HepG2 (cell line): Measurements from ENCODE around the gene RASL12. TPM values are rescaled to one million over a fixed set of nuclear protein-coding genes. Genes with fewer than 3 reads are reported as not detected.

Experiments used
- ASH2L ChIP-seq: fragments of 300-600, 200-600 bp; sonication (generic); IDR thresholded peaks from 2 replicates; pipeline ENCODE4 v1.7.0; 2017; ENCODE audit warnings: low read depth, mild to moderate bottlenecking, moderate library complexity, mixed read lengths, low read length; ENCODE audit not compliant: insufficient read length
- CBFB ChIP-seq: sonication (generic); formaldehyde crosslinking; IDR thresholded peaks from 2 replicates; pipeline ENCODE4 v1.4.0; 2020; ENCODE audit warnings: missing genetic modification reagents
- KDM4B ChIP-seq: sonication (generic); formaldehyde crosslinking; IDR thresholded peaks from 2 replicates; pipeline ENCODE4 v1.4.0; 2020; ENCODE audit warnings: missing genetic modification reagents
- NFE2L1 ChIP-seq: sonication (generic); formaldehyde crosslinking; IDR thresholded peaks from 2 replicates; pipeline ENCODE4 v1.4.0; 2020; ENCODE audit warnings: missing genetic modification reagents, mild to moderate bottlenecking, borderline replicate concordance
- NPAS2 ChIP-seq: sonication (generic); formaldehyde crosslinking; IDR thresholded peaks from 2 replicates; pipeline ENCODE4 v1.8.0; 2022; ENCODE audit warnings: mild to moderate bottlenecking, missing genetic modification reagents, borderline replicate concordance
- SATB2 ChIP-seq: sonication (generic); formaldehyde crosslinking; IDR thresholded peaks from 2 replicates; pipeline ENCODE4 v1.5.0; 2020; ENCODE audit warnings: missing genetic modification reagents
- TAF1 ChIP-seq: sonication (generic); formaldehyde crosslinking; IDR thresholded peaks from 2 replicates; pipeline ENCODE4 v1.4.0; 2020; ENCODE audit warnings: missing genetic modification reagents
- THAP11 ChIP-seq: IDR thresholded peaks from 2 replicates; pipeline ENCODE4 v1.6.1; 2016; ENCODE audit warnings: missing biosample characterization, missing genetic modification reagents
- ZFP36L2 ChIP-seq: sonication (generic); formaldehyde crosslinking; IDR thresholded peaks from 2 replicates; pipeline ENCODE4 v1.4.0; 2020; ENCODE audit warnings: missing genetic modification reagents
- ZFP82 ChIP-seq: sonication (generic); formaldehyde crosslinking; IDR thresholded peaks from 2 replicates; pipeline ENCODE4 v1.5.1; 2020; ENCODE audit warnings: mild to moderate bottlenecking, missing genetic modification reagents, borderline replicate concordance
- ZNF136 ChIP-seq: sonication (generic); formaldehyde crosslinking; IDR thresholded peaks from 2 replicates; pipeline ENCODE4 v1.8.1; 2022; ENCODE audit warnings: low read depth, mild to moderate bottlenecking, moderate library complexity, missing genetic modification reagents
- ZNF615 ChIP-seq: sonication (generic); formaldehyde crosslinking; IDR thresholded peaks from 2 replicates; pipeline ENCODE4 v1.5.0; 2020; ENCODE audit warnings: mild to moderate bottlenecking, missing genetic modification reagents, borderline replicate concordance
- polyA plus RNA-seq, 8 experiments: library from polyadenylated mRNA; depleted of rRNA in 3 of 8; stranded (reverse) in 7 of 8; unstranded in 1 of 8; fragments of >200 nt; fragmentation: Illumina TruSeq in 4 of 8; extraction: Trizol in 4 of 8; gene quantifications; 2 replicates each; pipeline versions ENCODE4 v1.2.1 to v1.2.3, GENCODE V29; 2011 to 2016; ENCODE audit warnings: low read depth in 4 of 8, missing spikeins in 1 of 8, mixed read lengths in 1 of 8; ENCODE audit not compliant: insufficient read depth in 1 of 8
- total RNA-seq, 5 experiments: library from RNA; depleted of rRNA; stranded (reverse); fragments of >200 nt; fragmentation: Illumina TruSeq; extraction: Trizol; gene quantifications; 2 replicates each; pipeline ENCODE4 v1.2.3, GENCODE V29; 2016; ENCODE audit warnings: low read depth in 1 of 5
- TF ChIP-seq, protein P1 (sequence below): sonication (generic); formaldehyde crosslinking; IDR thresholded peaks from 2 replicates; pipeline ENCODE4 v1.5.0; 2020; ENCODE audit warnings: mild to moderate bottlenecking, missing genetic modification reagents
- TF ChIP-seq, protein P2 (sequence below): sonication (generic); formaldehyde crosslinking; IDR thresholded peaks from 2 replicates; pipeline ENCODE4 v1.5.1; 2020; ENCODE audit warnings: mild to moderate bottlenecking, missing genetic modification reagents
- TF ChIP-seq, protein P3 (sequence below): fragments of 450-650 bp; IDR thresholded peaks from 2 replicates; pipeline ENCODE4 v1.6.1; 2016
- TF ChIP-seq, protein P4 (sequence below): IDR thresholded peaks from 2 replicates; pipeline ENCODE4 v1.6.1; 2016; ENCODE audit warnings: mild to moderate bottlenecking
- TF ChIP-seq, protein P5 (sequence below): sonication (generic); formaldehyde crosslinking; conservative IDR thresholded peaks from 2 replicates; pipeline ENCODE4 v1.8.0; 2022; ENCODE audit warnings: mild to moderate bottlenecking, moderate library complexity, missing genetic modification reagents

The RASL12 gene
- total and polyA plus RNA-seq, 2 of the 13 experiments (the other 11 are each of a cell fraction or from before 2014, with no cell fraction given): 0.16 to 0.55 TPM

DNA sequence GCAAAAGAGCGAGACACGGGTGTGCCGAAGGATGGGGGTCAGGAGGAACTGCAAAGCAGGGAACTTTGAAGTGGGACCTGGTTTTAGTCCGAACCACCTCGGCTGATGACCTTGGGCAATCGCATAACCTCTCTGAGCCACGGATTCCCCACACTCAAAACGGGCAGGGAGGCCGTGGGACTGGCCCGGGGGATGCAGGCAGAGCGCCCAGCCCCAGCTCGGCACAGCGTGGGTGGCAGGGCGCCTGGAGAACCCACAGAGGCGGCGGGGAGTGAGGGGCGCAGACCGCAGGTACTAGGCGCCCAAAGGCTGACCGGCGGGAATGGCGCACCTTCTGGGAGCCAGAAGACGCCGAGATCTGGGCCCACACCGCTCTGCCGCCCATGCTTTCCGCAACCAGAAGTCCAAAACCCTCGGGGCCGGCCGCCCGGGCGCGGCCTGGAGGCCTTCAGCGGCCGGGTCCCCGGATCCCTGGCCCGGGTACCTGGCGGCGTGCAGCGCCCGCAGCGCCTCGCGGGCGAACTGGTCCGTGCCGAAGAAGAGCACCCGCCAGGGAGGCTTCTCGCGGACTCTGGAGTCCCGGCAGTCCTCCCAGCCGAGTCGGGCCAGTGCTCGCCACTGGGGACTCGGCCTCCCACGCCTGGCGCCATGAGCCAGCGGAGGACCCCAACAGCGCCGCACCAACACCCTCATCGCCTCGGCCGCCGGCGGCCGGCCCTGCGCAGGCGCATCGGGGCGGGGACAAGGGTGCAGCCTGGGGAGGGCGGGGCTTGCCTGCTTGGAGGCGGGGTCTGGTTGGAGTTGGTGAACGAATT lies 38.7 kb downstream of the RASL12 start, which contains the start of gene MTFMT (continued):
- TF ChIP-seq, protein P1, sequence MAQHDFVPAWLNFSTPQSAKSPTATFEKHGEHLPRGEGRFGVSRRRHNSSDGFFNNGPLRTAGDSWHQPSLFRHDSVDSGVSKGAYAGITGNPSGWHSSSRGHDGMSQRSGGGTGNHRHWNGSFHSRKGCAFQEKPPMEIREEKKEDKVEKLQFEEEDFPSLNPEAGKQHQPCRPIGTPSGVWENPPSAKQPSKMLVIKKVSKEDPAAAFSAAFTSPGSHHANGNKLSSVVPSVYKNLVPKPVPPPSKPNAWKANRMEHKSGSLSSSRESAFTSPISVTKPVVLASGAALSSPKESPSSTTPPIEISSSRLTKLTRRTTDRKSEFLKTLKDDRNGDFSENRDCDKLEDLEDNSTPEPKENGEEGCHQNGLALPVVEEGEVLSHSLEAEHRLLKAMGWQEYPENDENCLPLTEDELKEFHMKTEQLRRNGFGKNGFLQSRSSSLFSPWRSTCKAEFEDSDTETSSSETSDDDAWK (CRISPR knock-in tag): no peak
- TF ChIP-seq ZNF615 (CRISPR knock-in tag) (no peak), ASH2L (peak; percentile 82), ZNF136 (no peak), CBFB (no peak), ZFP82 (CRISPR knock-in tag) (0 out of 2 replicates have a peak, but pooled peaks have one; percentile 83), KDM4B (CRISPR knock-in tag) (no peak), SATB2 (0 out of 2 replicates have a peak, but pooled peaks have one; percentile 57), NFE2L1 (no peak), NPAS2 (CRISPR knock-in tag) (no peak), TAF1 (CRISPR knock-in tag) (peak; percentile 84), ZFP36L2 (CRISPR knock-in tag) (no peak), THAP11 (CRISPR knock-in tag) (peak; percentile 38; the same call in 1 of the 2 replicates)
- TF ChIP-seq, protein P2, sequence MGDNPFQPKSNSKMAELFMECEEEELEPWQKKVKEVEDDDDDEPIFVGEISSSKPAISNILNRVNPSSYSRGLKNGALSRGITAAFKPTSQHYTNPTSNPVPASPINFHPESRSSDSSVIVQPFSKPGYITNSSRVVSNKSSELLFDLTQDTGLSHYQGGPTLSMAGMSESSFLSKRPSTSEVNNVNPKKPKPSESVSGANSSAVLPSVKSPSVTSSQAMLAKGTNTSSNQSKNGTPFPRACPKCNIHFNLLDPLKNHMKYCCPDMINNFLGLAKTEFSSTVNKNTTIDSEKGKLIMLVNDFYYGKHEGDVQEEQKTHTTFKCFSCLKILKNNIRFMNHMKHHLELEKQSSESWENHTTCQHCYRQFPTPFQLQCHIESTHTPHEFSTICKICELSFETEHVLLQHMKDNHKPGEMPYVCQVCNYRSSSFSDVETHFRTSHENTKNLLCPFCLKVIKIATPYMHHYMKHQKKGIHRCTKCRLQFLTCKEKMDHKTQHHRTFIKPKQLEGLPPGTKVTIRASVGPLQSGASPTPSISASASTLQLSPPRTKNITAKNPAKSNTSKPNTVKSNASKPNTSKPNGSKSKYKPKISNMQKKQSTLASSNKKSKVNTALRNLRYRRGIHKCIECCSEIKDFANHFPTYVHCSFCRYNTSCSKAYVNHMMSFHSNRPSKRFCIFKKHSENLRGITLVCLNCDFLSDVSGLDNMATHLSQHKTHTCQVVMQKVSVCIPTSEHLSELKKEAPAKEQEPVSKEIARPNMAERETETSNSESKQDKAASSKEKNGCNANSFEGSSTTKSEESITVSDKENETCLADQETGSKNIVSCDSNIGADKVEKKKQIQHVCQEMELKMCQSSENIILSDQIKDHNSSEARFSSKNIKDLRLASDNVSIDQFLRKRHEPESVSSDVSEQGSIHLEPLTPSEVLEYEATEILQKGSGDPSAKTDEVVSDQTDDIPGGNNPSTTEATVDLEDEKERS (CRISPR knock-in tag): no peak
- TF ChIP-seq, protein P3, sequence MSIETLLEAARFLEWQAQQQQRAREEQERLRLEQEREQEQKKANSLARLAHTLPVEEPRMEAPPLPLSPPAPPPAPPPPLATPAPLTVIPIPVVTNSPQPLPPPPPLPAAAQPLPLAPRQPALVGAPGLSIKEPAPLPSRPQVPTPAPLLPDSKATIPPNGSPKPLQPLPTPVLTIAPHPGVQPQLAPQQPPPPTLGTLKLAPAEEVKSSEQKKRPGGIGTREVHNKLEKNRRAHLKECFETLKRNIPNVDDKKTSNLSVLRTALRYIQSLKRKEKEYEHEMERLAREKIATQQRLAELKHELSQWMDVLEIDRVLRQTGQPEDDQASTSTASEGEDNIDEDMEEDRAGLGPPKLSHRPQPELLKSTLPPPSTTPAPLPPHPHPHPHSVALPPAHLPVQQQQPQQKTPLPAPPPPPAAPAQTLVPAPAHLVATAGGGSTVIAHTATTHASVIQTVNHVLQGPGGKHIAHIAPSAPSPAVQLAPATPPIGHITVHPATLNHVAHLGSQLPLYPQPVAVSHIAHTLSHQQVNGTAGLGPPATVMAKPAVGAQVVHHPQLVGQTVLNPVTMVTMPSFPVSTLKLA: no peak
- TF ChIP-seq, protein P4, sequence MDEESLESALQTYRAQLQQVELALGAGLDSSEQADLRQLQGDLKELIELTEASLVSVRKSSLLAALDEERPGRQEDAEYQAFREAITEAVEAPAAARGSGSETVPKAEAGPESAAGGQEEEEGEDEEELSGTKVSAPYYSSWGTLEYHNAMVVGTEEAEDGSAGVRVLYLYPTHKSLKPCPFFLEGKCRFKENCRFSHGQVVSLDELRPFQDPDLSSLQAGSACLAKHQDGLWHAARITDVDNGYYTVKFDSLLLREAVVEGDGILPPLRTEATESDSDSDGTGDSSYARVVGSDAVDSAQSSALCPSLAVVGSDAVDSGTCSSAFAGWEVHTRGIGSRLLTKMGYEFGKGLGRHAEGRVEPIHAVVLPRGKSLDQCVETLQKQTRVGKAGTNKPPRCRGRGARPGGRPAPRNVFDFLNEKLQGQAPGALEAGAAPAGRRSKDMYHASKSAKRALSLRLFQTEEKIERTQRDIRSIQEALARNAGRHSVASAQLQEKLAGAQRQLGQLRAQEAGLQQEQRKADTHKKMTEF (CRISPR knock-in tag): peak; percentile 76; the same call in 1 of the 2 replicates
- TF ChIP-seq, protein P5, sequence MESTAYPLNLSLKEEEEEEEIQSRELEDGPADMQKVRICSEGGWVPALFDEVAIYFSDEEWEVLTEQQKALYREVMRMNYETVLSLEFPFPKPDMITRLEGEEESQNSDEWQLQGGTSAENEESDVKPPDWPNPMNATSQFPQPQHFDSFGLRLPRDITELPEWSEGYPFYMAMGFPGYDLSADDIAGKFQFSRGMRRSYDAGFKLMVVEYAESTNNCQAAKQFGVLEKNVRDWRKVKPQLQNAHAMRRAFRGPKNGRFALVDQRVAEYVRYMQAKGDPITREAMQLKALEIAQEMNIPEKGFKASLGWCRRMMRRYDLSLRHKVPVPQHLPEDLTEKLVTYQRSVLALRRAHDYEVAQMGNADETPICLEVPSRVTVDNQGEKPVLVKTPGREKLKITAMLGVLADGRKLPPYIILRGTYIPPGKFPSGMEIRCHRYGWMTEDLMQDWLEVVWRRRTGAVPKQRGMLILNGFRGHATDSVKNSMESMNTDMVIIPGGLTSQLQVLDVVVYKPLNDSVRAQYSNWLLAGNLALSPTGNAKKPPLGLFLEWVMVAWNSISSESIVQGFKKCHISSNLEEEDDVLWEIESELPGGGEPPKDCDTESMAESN (CRISPR knock-in tag): no peak
